Dendritic cell treated with granulocyte-macrophage colony-stimulating factor and Interleukin-4, amounts not matched to agents 40 ng/mL and 50 ng/mL, for 4 days (primary cell): ENCODE results near the gene MSI2.

Experiments used
- H3K27ac Mint-ChIP-seq: one replicate; pipeline ENCODE4 v1.8.0; 2022; ENCODE audit warnings: mild to moderate bottlenecking, mixed read lengths
- H3K27me3 Mint-ChIP-seq: one replicate; pipeline ENCODE4 v1.8.0; 2022; ENCODE audit warnings: mild to moderate bottlenecking, mixed read lengths
- H3K36me3 Mint-ChIP-seq: one replicate; pipeline ENCODE4 v1.8.0; 2022; ENCODE audit warnings: low read depth, mixed read lengths
- H3K4me1 Mint-ChIP-seq: one replicate; pipeline ENCODE4 v1.8.0; 2022; ENCODE audit warnings: low read depth, mixed read lengths
- H3K4me3 Mint-ChIP-seq: one replicate; pipeline ENCODE4 v1.8.0; 2022; ENCODE audit warnings: mild to moderate bottlenecking, moderate library complexity, mixed read lengths
- H3K9me3 Mint-ChIP-seq: one replicate; pipeline ENCODE4 v1.8.0; 2022; ENCODE audit warnings: mixed read lengths
- intact Hi-C: fragments of 100-400 bp; cut with micrococcal nuclease; formaldehyde crosslinking; loops from one replicate; pipeline ENCODE4 v1.15.0; 2022

Gene MSI2

DNA sequence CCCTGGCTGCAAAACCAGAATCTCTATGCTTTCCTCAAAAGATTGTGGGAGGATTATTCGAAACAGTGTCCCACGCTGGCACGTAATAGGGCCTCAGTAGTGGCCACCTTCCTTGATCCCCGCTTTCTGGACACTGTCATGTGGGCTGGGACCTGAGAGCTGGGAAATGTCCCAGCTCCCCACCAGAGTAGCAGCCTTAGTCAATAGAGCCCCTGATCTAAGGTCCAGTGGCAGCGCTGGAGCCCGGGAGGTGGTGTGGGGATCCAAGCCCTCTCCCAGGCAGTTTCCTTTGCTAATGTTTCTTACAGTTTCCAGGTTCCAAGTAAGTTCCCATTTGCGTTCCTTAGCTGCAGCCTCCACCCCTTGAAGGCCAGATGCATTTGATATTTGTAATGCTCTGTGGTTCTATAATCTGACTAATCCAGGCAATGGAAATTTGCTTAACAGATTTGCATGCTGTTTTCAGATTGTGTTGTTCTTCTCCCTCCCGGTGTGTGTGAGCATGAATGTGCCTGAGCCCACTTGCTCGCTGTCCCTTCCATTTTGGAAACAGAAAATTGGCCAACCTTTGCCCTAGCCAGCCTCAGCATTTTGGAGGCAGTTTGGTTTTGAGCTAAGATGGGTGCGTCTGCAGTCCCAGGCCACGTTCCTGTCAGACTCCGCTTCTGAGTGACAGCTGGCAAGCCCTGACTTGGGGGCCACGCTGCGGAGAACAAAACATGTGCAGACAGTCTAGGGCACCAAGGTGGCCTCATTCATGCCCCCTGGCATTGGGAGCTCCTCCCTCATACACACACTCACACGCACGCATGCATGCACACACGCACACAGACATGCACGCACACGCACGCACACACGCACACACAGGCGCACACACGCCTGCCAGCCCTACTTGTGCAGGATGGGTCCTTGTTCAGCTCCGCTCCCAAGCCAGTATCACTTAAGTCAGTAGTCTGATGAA lies 419.4 kb downstream of the MSI2 start:
- Mint-ChIP-seq H3K27ac (no peak overlapping the region), H3K36me3 (no peaks in the 10 kb centered on the region), H3K9me3 (no peaks in the 10 kb centered on the region), H3K4me3 (no peak overlapping the region), H3K4me1 (peaks cover 10% of the 10 kb centered on the region), H3K27me3 (no peaks in the 10 kb centered on the region)
- intact Hi-C loops, result no loop called here

DNA sequence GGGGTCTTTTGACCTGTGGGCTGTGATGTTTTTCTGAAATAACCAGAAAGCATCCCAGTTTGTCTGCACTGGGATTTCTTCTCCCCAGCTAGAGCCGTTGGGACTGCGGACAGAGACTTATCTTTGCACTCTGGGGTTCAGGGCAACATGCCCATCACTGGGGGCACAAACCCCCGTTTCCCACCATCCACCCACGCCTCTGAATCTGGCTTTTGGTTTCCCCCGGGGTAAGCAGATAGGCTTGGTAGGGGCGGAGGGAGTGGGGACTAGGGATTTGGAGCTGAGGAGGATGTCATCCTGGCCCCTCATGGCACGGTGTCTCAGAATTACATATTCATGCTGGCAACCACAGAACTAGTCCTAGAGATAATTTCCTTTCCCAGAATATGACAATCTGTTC lies 420.2 kb downstream of the MSI2 start:
- intact Hi-C loops, result no loop called here
- Mint-ChIP-seq H3K9me3 (no peaks in the 10 kb centered on the region), H3K27ac (no peak overlapping the region), H3K36me3 (no peaks in the 10 kb centered on the region), H3K4me1 (peaks cover 9% of the 10 kb centered on the region), H3K4me3 (no peak overlapping the region), H3K27me3 (no peaks in the 10 kb centered on the region)

DNA sequence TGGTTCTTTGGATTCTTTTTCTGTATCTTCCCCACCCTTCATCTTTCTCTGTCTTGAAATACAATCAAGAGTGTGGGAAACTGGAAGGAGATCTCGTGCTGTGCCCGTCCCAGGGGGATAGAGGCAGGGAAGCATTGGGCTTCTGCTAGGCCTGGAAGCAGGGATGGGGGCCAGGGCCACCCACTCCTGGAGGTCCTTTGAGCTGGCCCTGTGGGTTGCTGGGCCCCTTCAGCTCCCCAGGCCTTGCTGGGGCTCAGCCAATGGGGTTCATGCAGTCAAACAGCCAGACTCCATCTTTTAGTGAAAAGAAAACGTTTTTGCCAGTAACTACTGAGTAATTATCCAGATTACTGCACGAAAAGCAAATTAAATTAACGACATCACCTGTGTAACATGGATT lies 421.0 kb downstream of the MSI2 start:
- H3K9me3 Mint-ChIP-seq, result no peaks in the 10 kb centered on the region
- no peaks in the 10 kb centered on the region for H3K27me3 Mint-ChIP-seq
- H3K27ac Mint-ChIP-seq, result no peak overlapping the region
- H3K4me1 Mint-ChIP-seq, result peaks cover 2% of the 10 kb centered on the region
- no peak overlapping the region for H3K4me3 Mint-ChIP-seq
- H3K36me3 Mint-ChIP-seq, result no peaks in the 10 kb centered on the region
- intact Hi-C loops, result no loop called here

DNA sequence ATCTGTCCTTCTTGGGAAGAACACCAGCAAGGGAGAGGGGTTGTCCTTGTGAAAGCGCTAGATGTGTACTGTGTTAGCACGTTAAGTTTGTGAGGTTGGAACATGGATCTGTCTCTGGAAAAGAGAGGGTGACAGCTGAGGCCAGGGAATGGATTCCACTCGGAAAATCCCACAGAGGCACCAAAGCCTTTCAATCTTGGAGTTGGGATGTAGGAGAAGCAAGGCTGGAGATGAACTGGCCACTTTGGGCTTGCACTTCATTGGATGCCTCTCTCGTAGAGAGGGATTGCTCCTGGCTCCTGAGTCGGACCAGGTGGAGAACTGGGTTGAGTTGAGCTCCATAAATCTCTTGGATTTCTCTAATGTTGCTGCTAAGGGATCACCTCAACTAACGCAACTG lies 421.5 kb downstream of the MSI2 start:
- intact Hi-C loops, result no loop called here
- Mint-ChIP-seq H3K27ac (no peak overlapping the region), H3K4me1 (no peaks in the 10 kb centered on the region), H3K9me3 (no peaks in the 10 kb centered on the region), H3K27me3 (no peaks in the 10 kb centered on the region), H3K4me3 (no peak overlapping the region), H3K36me3 (no peaks in the 10 kb centered on the region)

DNA sequence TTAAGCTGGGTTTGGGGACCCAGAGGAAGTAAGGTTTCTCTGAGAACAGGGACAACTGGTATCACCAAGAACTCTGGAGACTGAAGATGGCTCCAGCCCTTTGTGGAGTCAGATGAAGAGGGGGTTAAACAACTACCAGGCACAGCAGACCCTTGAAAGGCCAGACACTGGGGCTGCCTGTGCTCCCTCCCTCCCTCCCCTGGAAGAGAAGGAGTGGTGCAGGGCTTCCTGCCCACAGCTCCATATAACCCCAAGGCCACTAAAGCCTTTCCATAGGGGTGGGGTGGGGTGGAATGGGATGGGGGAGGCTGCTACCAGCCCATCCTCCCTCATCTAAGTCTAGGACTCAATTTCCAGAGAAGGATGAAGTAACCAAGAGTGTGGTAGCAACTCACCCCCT lies 422.1 kb downstream of the MSI2 start:
- H3K36me3 Mint-ChIP-seq, result no peaks in the 10 kb centered on the region
- no peak overlapping the region for H3K4me3 Mint-ChIP-seq
- intact Hi-C loops, result no loop called here
- no peaks in the 10 kb centered on the region for H3K27me3 Mint-ChIP-seq
- H3K4me1 Mint-ChIP-seq, result no peaks in the 10 kb centered on the region
- no peaks in the 10 kb centered on the region for H3K9me3 Mint-ChIP-seq
- no peak overlapping the region for H3K27ac Mint-ChIP-seq

DNA sequence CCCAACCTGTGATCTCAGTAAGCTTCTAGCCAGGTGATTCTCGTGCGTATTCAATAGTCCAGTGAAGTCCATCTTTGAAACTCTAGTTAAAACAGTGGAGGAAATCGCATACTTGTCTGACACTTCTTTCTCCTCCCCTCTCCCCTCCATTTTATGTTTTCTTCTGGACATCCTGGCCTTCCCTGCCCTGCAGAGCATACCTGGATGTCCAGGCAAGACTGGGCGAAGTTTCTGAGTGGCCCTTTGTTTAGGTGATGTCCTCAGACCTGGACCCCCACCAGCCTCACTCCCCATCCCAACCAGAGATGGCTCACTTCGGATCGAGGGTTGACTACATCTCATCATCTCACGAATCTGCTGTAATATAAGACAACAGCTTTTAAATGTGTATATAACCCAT lies 423.0 kb downstream of the MSI2 start:
- Mint-ChIP-seq H3K9me3 (no peaks in the 10 kb centered on the region), H3K4me1 (no peaks in the 10 kb centered on the region), H3K27ac (no peak overlapping the region), H3K4me3 (no peak overlapping the region), H3K27me3 (no peaks in the 10 kb centered on the region), H3K36me3 (no peaks in the 10 kb centered on the region)
- intact Hi-C loops, result no loop called here

DNA sequence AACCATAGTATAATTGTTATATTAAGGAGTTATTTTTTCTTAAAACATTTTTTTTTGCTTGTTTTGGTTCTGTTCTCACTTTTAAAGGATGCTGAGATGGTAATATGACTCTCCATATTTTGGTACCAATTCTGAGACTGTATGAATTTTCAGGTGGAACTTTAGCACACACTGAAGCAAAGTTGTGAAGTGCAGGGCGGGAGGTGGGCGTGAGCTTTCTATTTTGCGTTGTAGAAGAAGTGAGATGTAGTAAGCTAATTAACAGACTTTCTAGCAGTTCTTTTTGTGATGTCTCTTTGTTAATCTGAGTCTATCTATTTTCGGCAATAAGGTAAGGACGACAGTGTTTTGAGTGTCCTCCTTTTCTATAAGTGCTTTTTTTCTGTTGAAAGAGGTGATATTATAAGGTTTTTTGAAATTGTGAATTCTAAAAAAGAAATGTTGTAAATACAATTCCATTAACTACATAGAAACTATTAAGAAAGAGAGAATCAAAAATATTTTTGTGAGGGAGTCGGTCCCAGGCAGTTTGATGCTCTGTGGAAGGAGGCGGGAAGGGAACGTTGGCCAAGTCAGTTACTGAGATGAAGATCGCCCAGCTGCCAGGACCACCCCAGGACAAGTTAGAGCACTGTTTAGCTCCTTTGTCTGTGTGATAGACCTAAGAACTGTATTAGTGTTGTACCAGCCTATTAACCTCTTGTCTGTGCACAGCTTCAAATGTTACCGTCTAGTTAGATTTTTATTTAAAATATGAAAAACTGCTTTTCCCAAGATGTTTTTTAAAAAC lies 423.8 kb downstream of the MSI2 start:
- Mint-ChIP-seq H3K4me1 (no peaks in the 10 kb centered on the region), H3K27ac (no peak overlapping the region), H3K4me3 (no peak overlapping the region), H3K9me3 (no peaks in the 10 kb centered on the region), H3K27me3 (no peaks in the 10 kb centered on the region), H3K36me3 (no peaks in the 10 kb centered on the region)
- intact Hi-C loops, result no loop called here

DNA sequence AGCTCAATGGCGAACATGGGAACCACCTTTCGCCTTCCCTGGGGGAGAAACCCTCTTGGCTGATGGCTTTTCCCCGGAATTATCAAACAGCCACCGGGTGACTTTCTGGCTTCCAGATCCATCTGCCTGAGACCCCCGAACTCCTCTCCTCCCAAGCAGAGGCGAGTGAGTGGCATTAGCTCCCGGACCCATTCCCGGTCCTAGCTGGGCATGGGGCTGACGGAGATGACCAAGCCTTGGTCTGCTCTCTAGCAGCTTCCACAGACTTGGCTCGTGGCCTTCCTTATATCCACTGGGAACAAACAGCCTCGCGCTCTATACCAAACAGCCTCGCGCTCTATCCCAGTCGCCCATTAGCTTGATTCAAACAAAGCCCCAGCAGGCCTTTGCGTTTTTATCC lies 426.4 kb downstream of the MSI2 start:
- intact Hi-C loops, result no loop called here
- no peak overlapping the region for H3K27ac Mint-ChIP-seq
- peaks cover 3% of the 10 kb centered on the region for H3K27me3 Mint-ChIP-seq
- H3K36me3 Mint-ChIP-seq, result no peaks in the 10 kb centered on the region
- H3K4me3 Mint-ChIP-seq, result no peak overlapping the region
- H3K4me1 Mint-ChIP-seq, result no peaks in the 10 kb centered on the region
- H3K9me3 Mint-ChIP-seq, result no peaks in the 10 kb centered on the region

DNA sequence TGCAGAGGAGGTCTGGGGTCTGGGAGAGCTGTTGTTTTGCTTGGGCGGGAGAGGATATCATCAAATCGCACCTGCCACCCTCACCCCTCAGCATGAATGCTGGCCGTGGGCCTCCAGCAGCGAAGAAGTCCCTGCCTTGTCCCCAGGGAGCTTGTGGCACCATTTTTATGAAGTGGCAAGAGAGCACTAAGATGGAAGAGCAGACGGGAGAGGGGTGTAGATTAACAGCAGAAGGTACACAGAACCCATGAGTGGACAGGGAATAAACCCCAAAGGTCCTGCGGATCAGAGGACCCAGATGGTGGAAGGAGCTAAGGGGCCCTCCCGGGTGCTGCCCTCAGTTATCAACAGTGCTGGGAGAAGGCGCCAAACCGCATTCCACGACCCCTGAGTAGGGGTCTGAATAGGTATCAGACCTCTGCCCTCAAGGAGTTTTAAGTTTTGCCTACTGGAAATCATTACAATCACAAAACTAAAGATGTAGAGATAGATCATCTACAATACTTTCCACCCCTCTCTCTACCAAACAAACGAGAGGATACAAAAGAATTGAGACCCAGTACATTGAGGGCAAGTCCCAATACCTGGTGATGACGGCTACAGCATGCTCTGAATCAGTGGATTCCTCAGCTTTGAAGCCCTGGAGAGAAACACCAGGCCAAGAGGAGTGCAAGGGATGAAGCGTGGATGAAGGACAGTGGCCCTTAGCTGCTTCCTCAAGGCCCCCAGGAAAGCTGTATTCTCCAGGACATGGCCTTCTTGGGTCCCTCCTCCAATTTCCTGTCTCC lies 428.6 kb downstream of the MSI2 start:
- H3K4me3 Mint-ChIP-seq, result no peak overlapping the region
- no peaks in the 10 kb centered on the region for H3K36me3 Mint-ChIP-seq
- H3K4me1 Mint-ChIP-seq, result no peaks in the 10 kb centered on the region
- intact Hi-C loops, result no loop called here
- no peaks in the 10 kb centered on the region for H3K9me3 Mint-ChIP-seq
- H3K27me3 Mint-ChIP-seq, result peaks cover 3% of the 10 kb centered on the region
- H3K27ac Mint-ChIP-seq, result no peak overlapping the region

DNA sequence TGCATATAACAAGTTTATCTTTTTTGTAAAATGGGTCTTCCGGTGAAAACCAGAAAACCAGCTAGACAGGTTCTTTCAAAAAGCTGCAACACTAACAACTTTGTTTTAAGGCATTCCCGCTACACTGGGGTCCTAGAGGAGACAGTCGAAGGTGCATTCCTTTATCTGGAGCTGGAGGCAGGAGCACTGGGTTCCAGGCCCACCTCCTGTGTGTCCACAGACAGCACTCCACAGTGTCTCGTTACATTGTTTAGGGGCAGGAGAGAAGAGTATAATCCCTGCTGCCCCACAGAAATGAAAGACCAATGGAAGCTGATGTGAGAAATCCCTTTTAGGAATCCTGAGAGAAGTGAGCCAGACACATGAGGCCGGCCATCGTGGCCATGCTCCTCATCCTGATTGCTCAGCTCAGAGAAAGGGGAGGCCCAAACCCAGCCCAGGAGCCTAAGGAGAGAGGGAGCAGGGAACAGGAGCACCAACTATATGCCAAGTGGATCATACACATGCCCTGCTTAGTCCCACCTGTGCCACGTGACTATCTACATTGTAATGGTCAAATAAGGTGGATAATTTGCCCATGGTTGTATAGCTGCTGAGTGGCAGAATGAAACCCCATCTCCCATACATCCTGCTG lies 429.3 kb downstream of the MSI2 start:
- intact Hi-C loops, result no loop called here
- no peaks in the 10 kb centered on the region for H3K36me3 Mint-ChIP-seq
- no peaks in the 10 kb centered on the region for H3K9me3 Mint-ChIP-seq
- no peak overlapping the region for H3K27ac Mint-ChIP-seq
- no peaks in the 10 kb centered on the region for H3K4me1 Mint-ChIP-seq
- peaks cover 3% of the 10 kb centered on the region for H3K27me3 Mint-ChIP-seq
- H3K4me3 Mint-ChIP-seq, result no peak overlapping the region

DNA sequence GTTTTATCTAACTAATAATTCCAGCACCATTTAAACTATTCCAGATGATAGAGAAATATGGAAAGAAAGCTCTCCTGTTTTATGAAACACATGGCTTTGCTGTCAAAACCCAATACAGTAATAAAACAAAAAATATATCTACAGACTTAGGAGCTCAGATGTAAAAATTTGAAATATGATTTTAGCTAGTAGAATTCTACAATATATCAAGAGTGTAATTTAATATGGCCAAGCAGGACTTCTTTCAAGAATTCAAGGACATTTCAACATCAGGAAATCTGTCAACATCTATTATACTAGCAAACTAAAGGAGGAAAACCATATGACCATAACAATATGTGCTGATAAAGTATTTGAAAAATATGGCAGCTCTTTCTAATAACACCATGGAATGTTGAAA lies 431.3 kb downstream of the MSI2 start:
- Mint-ChIP-seq H3K4me1 (no peaks in the 10 kb centered on the region), H3K9me3 (peaks cover 2% of the 10 kb centered on the region), H3K27ac (no peak overlapping the region), H3K4me3 (no peak overlapping the region), H3K27me3 (peaks cover 3% of the 10 kb centered on the region), H3K36me3 (no peaks in the 10 kb centered on the region)
- intact Hi-C loops, result no loop called here

DNA sequence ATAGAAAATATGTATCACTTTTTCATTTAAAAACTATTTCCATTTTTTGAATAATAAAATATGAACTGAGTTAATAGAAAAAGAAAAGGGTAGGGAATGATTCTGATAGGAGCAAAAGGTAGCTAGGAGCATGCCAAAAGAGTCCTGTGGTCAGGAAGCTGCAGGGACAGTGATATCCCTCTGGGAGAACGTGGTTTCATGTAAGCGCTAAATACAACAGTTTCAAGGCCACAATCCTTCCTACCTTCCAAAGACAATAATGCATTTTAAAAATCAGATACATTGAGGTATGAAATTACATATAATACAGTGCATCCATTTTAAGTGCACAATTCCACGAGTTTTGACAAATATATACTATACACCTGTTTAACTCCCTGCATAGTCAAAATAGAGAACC lies 432.9 kb downstream of the MSI2 start:
- Mint-ChIP-seq H3K4me3 (no peak overlapping the region), H3K4me1 (no peaks in the 10 kb centered on the region), H3K27ac (no peak overlapping the region), H3K36me3 (no peaks in the 10 kb centered on the region), H3K9me3 (peaks cover 12% of the 10 kb centered on the region), H3K27me3 (peaks cover 3% of the 10 kb centered on the region)
- intact Hi-C loops, result no loop called here

DNA sequence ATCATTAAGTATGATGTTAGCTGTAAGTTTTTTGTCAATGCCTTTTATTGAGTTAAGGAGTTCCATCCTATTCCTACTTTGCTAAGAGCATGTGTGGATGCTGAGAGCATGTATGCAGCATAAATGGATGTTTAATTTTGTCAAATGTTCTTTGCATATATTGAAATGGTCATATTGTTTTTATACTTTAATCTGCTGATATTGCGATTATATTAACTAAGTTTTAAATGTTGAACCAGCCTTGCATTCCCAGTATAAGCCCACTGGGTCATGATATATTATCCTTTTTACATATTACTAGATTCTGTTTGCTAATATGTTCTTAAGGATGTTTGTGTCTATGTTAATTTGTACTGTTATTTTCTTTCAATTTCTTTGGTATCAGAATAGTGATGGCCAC lies 435.6 kb downstream of the MSI2 start:
- Mint-ChIP-seq H3K4me1 (no peaks in the 10 kb centered on the region), H3K36me3 (no peaks in the 10 kb centered on the region)

More for the DNA sequence above, 435.6 kb downstream of the MSI2 start:
- H3K27me3 Mint-ChIP-seq, result no peaks in the 10 kb centered on the region
- no peak overlapping the region for H3K4me3 Mint-ChIP-seq
- H3K9me3 Mint-ChIP-seq, result peaks cover 21% of the 10 kb centered on the region
- H3K27ac Mint-ChIP-seq, result no peak overlapping the region
- intact Hi-C loops, result no loop called here
